GM19099 (cell line): ENCODE results near the gene MAPK8.

Experiments used
- POLR2A ChIP-seq: IDR thresholded peaks from 3 replicates; pipeline ENCODE4 v1.6.1; 2011; ENCODE audit warnings: low read depth; ENCODE audit not compliant: insufficient read length; ENCODE audit errors: extremely low read depth

MAPK8 gene

DNA sequence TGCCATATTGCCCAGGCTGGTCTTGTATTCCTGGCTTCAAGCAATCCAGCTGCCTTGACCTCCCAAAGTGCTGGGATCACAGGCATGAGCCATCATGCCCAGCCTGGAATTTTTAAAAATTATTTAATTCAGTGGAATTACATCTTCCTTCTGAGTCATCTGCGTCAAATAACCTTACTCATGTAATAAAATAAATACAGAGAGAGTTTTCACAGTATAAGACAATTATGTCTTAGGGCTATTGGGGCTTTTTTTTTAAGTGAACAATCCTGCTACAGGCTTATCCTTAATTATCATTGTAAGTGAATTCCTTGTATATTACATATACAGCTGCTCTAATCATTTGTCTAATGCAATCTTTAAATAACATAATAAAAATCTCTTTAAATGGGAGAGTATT is 108.3 kb downstream of the MAPK8 start:
- no peak for TF ChIP-seq POLR2A

DNA sequence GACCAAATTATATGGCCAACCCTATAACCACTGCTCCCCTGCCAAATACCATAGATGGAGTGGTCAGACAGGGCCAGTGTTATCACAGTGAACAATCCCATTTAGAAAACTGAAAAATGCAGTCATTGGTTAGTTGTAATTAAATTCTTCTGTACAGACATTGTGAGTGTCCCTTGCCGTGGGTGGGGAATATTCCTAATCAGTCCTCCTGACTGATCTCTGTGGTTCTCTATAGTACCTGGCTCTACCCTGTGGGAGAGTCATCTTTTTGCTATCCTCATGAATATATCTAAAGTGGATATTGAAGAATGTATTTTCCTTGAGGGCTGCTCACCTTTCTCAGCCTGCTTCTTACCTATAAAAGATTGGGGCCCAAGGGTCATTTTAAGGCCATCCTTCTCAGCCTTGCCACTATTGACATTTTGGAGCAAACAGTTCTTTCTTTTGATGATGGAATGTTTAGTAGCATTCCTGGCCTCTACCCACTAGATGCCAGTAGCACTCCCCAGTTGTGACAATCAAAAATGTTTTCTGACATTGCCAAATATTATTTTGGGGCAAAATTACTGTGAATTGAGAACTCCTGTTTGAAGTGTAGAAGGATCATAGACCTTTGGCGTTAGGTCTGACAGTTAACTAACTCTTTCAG is 110.2 kb downstream of the MAPK8 start:
- TF ChIP-seq POLR2A = no peak

- TF ChIP-seq POLR2A = no peak
Observed at GRCh38 chr10:48417374-48417773, 110.9 kb downstream of the MAPK8 start.

GRCh38 chr10:48418189-48418788 is 111.8 kb downstream of the MAPK8 start:
- no peak for TF ChIP-seq POLR2A

GRCh38 chr10:48419714-48420113 is 113.2 kb downstream of the MAPK8 start:
- TF ChIP-seq POLR2A = no peak

- no peak for TF ChIP-seq POLR2A
Observed at GRCh38 chr10:48423884-48424283, 117.4 kb downstream of the MAPK8 start.

GRCh38 chr10:48428896-48429295 is 122.4 kb downstream of the MAPK8 start:
- no peak for TF ChIP-seq POLR2A

GRCh38 chr10:48429309-48429708 is 122.8 kb downstream of the MAPK8 start:
- TF ChIP-seq POLR2A = no peak

- no peak for TF ChIP-seq POLR2A
Observed at GRCh38 chr10:48430402-48430993, 124.0 kb downstream of the MAPK8 start.

DNA sequence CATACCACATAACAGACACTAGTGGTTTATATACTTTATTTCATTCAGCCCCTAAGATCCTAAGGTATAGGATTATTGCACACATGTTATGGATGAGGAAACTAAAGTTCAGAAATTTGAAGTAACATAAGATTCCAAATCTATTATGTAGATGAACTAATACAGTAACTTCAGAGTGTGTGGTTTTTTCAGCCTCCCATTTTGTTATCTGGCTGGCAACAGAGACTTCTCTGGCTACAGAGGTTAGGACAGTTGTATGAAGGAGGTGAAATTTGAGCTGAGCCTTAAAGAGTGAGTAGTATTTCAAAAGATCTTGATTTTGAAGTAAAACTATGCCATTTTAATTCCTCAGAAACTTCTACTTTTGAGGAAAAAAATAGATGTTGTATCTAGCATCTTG is 125.4 kb downstream of the MAPK8 start:
- TF ChIP-seq POLR2A = no peak

GRCh38 chr10:48437546-48437945 is 131.1 kb downstream of the MAPK8 start:
- TF ChIP-seq POLR2A = no peak

GRCh38 chr10:48439031-48439430 is 132.6 kb downstream of the MAPK8 start:
- no peak for TF ChIP-seq POLR2A

- TF ChIP-seq POLR2A = no peak
Observed at GRCh38 chr10:48439581-48440041, 133.1 kb downstream of the MAPK8 start.

GRCh38 chr10:48440771-48441170 is 134.3 kb downstream of the MAPK8 start:
- no peak for TF ChIP-seq POLR2A

GRCh38 chr10:48442090-48442808 is 135.8 kb downstream of the MAPK8 start:
- TF ChIP-seq POLR2A = no peak

GRCh38 chr10:48442809-48443177 is 136.3 kb downstream of the MAPK8 start:
- no peak for TF ChIP-seq POLR2A
